ENCODE measurements around the gene SLC25A27.

DNA sequence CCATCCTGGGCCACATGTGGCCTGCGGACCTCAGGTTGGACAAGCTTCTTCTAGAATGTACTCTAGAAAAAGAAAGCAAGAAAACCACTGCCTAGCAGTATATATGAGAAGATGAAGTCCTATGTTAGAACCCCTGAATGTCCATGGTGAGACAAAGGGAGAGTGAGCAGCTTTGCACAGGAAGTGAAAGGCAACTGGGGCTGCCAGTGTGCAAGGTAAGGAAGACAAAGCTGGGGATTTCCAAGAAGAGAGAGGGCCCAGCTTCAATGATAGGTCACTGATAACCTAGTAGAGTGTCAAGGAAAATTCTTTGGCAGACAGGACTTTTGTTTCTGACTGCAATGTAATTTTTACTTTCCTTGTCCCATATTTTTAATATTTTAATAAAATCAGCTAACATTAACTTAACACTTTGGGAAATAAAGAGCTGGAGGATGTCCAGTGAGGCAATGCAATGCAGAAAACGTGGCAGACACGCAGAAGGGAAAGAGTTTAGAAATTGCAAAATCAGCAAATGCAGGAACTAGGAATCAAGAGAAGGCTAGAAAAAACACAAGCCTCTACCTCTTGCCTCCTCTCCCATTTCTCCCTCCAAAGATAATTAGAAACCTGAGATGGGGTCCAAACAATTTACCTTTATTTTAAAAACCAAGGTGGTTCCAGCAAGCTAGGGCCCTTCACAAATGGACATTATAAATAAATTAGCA lies 47.5 kb upstream of the SLC25A27 start:
- TF ChIP-seq CTCF (conservative IDR thresholded peaks at IDR 0.05; ENCODE audit: low read depth, low read length) (no peak), EZH2 (IDR thresholded peaks at IDR 0.05; ENCODE audit: borderline replicate concordance, low read depth, low read length, poor library complexity, severe bottlenecking) (no peak)

Measured in A673 (cell line).